Stimulated activated CD8-positive, alpha-beta memory T cell treated with anti-CD3 and anti-CD28 coated beads, Interleukin-4, amount 100 ng/mL, for 24 hours (primary cell): Measurements from ENCODE around the gene CCT3.
A peak's percentile ranks its signal among the peaks of the same experiment; 100 is the strongest.
"Not testable (repeated sequence)": the region's sequence is repeated elsewhere in the genome, so short reads cannot be mapped to it uniquely, and the experiment has no call there.

ENCODE experiments used
- DNase-seq: peaks from one replicate; pipeline ENCODE4 v3.0.0-alpha.2; 2020; ENCODE audit warnings: low read depth

CCT3 gene

GRCh38 chr1:156338180-156338976 lies at the start of gene CCT3, which contains the start of gene TSACC:
Gene CCT3 (minus strand): TSS chr1:156338292. CDS start chr1:156338184, 108 bp downstream.
Gene TSACC (plus strand): TSS chr1:156338526. CDS start chr1:156339758, 1,232 bp downstream.
- peak; percentile 99 for DNase-seq

GRCh38 chr1:156387870-156388173 lies 49.7 kb upstream of the CCT3 start:
- DNase-seq, result no peak

- DNase-seq, result no peak
Observed at GRCh38 chr1:156386949-156387869, 49.1 kb upstream of the CCT3 start.

- no peak for DNase-seq
Observed at GRCh38 chr1:156386134-156386901, 48.2 kb upstream of the CCT3 start.

GRCh38 chr1:156385534-156386031 lies 47.5 kb upstream of the CCT3 start:
- peak; percentile 50 for DNase-seq

- DNase-seq, result no peak
Observed at GRCh38 chr1:156384658-156385057, 46.6 kb upstream of the CCT3 start.

GRCh38 chr1:156384007-156384406 lies 45.9 kb upstream of the CCT3 start:
- no peak for DNase-seq

GRCh38 chr1:156383023-156383422 lies 44.9 kb upstream of the CCT3 start:
- DNase-seq, result peak; percentile 49

GRCh38 chr1:156382561-156382960 lies 44.5 kb upstream of the CCT3 start:
- DNase-seq, result no peak

- no peak for DNase-seq
Observed at GRCh38 chr1:156379420-156380165, 41.5 kb upstream of the CCT3 start.

GRCh38 chr1:156378557-156378956 lies 40.5 kb upstream of the CCT3 start:
- no peak for DNase-seq

GRCh38 chr1:156376958-156377919 lies 39.1 kb upstream of the CCT3 start:
- no peak for DNase-seq

- no peak for DNase-seq
Observed at GRCh38 chr1:156376146-156376545, 38.1 kb upstream of the CCT3 start.

- DNase-seq, result no peak
Observed at GRCh38 chr1:156373546-156373945, 35.5 kb upstream of the CCT3 start.

- no peak for DNase-seq
Observed at GRCh38 chr1:156372876-156373275, 34.8 kb upstream of the CCT3 start.

- no peak for DNase-seq
Observed at GRCh38 chr1:156372265-156372586, 34.1 kb upstream of the CCT3 start.

- no peak for DNase-seq
Observed at GRCh38 chr1:156371553-156372264, 33.6 kb upstream of the CCT3 start.

GRCh38 chr1:156369685-156370286 lies 31.7 kb upstream of the CCT3 start:
- DNase-seq, result not testable (repeated sequence)
